Smooth muscle cell (in vitro differentiated cells): ENCODE results near the gene ADAMTS5. TPM values are rescaled to one million over a fixed set of nuclear protein-coding genes. Genes with fewer than 3 reads are reported as not detected.

Experiments
- DNase-seq: peaks from one replicate; lab custom pipeline; 2025; ENCODE audit not compliant: unreplicated experiment; lab: John Stamatoyannopoulos, UW
- H2AFZ ChIP-seq: fragments of 200-600 bp; sonication (generic); 2 replicates; pipeline ENCODE4 v1.6.0; 2016; ENCODE audit warnings: antibody characterized with exemption, low read depth, mild to moderate bottlenecking
- H3F3A ChIP-seq: fragments of 200-600 bp; sonication (generic); 2 replicates; pipeline ENCODE4 v1.6.0; 2017; ENCODE audit warnings: antibody characterized with exemption, low read depth
- H3K27ac ChIP-seq: fragments of 200-600 bp; sonication (generic); 2 replicates; pipeline ENCODE4 v1.5.1; 2016; ENCODE audit warnings: low read depth, mild to moderate bottlenecking
- H3K27me3 ChIP-seq: fragments of 200-600 bp; sonication (generic); 2 replicates; pipeline ENCODE4 v1.6.1; 2016; ENCODE audit warnings: low read depth, mild to moderate bottlenecking
- H3K36me3 ChIP-seq: fragments of 200-600 bp; sonication (generic); 2 replicates; pipeline ENCODE4 v1.5.1; 2016; ENCODE audit warnings: low read depth
- H3K4me1 ChIP-seq: fragments of 200-600 bp; sonication (generic); 2 replicates; pipeline ENCODE4 v1.5.1; 2016; ENCODE audit warnings: low read depth
- H3K4me2 ChIP-seq: fragments of 200-600 bp; sonication (generic); 2 replicates; pipeline ENCODE4 v1.6.0; 2016; ENCODE audit warnings: mild to moderate bottlenecking
- H3K4me3 ChIP-seq: fragments of 200-600 bp; sonication (generic); 2 replicates; pipeline ENCODE4 v1.5.1; 2016; ENCODE audit warnings: mild to moderate bottlenecking
- H3K79me2 ChIP-seq: fragments of 200-600 bp; sonication (generic); 2 replicates; pipeline ENCODE4 v1.6.0; 2016; ENCODE audit warnings: low read depth, mild to moderate bottlenecking
- H3K9ac ChIP-seq: fragments of 200-600 bp; sonication (generic); 2 replicates; pipeline ENCODE4 v1.6.0; 2016; ENCODE audit warnings: low read depth
- H3K9me3 ChIP-seq: fragments of 200-600 bp; sonication (generic); replicated peaks from 2 replicates; pipeline ENCODE4 v1.5.1; 2016; ENCODE audit warnings: low read depth
- H4K20me1 ChIP-seq: fragments of 200-600 bp; sonication (generic); 2 replicates; pipeline ENCODE4 v1.6.0; 2016; ENCODE audit warnings: low read depth
- WGBS: methylation state at CpG from one replicate; pipeline ENCODE4 v1.1.7; 2016; ENCODE audit warnings: low lambda C conversion rate; 5-methylcytosine and 5-hydroxymethylcytosine counted together
- polyA plus RNA-seq: library from polyadenylated mRNA; unstranded; fragments of >200 nt; fragmentation: Nextera tagmentation; extraction: Ambion mirVana; gene quantifications from 2 replicates; pipeline ENCODE4 v1.2.1, GENCODE V29; 2016
- total RNA-seq: library from RNA; depleted of rRNA; stranded (reverse); fragments of >200 nt; gene quantifications from 2 replicates; pipeline ENCODE4 v1.2.3, GENCODE V29; 2014
- TF ChIP-seq, protein P1 (sequence below): fragments of 200-600 bp; sonication (generic); IDR thresholded peaks from 2 replicates; pipeline ENCODE4 v1.5.1; 2017; ENCODE audit warnings: borderline replicate concordance, mild to moderate bottlenecking, antibody characterized with exemption; ENCODE audit not compliant: insufficient read depth, poor library complexity, severe bottlenecking

Gene ADAMTS5
- total and polyA plus RNA-seq, 2 experiments from 2014 or later = 7.6 to 18.4 TPM

DNA sequence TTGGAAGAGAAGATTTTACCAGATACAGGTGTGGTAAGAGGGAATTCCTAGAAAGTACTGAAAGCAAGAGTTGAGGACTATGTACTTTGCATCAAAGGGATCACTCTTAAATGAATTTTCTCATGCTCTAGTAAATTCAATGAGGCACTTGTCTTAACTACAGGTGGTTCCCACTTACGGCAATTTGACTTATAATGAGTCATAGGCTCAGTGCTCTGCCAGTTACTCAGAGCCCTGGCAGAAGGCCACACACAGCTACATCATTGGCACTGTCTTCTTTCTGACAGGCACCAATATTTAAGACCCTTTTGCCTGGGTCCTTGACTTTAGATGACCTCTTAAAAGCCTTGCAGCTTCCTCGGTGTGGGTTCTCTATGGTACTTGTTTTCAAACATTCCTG is 15.9 kb upstream of the ADAMTS5 start:
- no peak for DNase-seq
- H3K9ac ChIP-seq = no peak overlapping the region
- H3K4me1 ChIP-seq = no peaks in the 10 kb centered on the region
- H3K27ac ChIP-seq = no peak overlapping the region
- H3K27me3 ChIP-seq = no peaks in the 10 kb centered on the region
- H3K4me3 ChIP-seq = no peak overlapping the region
- H3K79me2 ChIP-seq = no peaks in the 10 kb centered on the region
- no peaks in the 10 kb centered on the region for H4K20me1 ChIP-seq
- no peak overlapping the region for H3K4me2 ChIP-seq
- H2AFZ ChIP-seq = no peak overlapping the region
- no peaks in the 10 kb centered on the region for H3K36me3 ChIP-seq
- H3F3A ChIP-seq = no peaks in the 10 kb centered on the region
- TF ChIP-seq, protein P1, sequence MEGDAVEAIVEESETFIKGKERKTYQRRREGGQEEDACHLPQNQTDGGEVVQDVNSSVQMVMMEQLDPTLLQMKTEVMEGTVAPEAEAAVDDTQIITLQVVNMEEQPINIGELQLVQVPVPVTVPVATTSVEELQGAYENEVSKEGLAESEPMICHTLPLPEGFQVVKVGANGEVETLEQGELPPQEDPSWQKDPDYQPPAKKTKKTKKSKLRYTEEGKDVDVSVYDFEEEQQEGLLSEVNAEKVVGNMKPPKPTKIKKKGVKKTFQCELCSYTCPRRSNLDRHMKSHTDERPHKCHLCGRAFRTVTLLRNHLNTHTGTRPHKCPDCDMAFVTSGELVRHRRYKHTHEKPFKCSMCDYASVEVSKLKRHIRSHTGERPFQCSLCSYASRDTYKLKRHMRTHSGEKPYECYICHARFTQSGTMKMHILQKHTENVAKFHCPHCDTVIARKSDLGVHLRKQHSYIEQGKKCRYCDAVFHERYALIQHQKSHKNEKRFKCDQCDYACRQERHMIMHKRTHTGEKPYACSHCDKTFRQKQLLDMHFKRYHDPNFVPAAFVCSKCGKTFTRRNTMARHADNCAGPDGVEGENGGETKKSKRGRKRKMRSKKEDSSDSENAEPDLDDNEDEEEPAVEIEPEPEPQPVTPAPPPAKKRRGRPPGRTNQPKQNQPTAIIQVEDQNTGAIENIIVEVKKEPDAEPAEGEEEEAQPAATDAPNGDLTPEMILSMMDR = no peak
- 87% methylated on average over 2 of the region's 2 CpGs for WGBS
- H3K9me3 ChIP-seq = peaks cover 17% of the 10 kb centered on the region

DNA sequence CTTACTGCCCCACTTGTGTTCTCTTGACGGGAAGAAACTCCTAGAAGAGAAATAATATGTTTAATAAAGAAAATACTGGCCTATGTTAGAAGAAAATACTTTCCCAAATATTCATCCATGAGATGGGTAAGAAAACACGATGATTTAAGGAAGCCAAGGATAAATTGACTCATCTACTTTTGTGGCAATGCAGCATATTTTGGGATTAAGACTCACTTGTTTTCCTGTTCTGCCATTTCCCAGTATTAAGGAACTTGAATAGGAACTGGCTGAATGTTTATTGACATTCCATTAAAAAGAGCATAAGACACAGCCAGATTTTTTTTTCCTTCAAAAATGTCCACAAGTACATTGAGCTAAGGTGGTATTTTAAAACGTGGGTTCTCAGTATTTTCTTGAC is 10.9 kb upstream of the ADAMTS5 start:
- no peaks in the 10 kb centered on the region for H3K36me3 ChIP-seq
- no peaks in the 10 kb centered on the region for H3K4me1 ChIP-seq
- WGBS = 58% methylated on average over 3 of the region's 3 CpGs
- H2AFZ ChIP-seq = no peak overlapping the region
- no peaks in the 10 kb centered on the region for H3K27me3 ChIP-seq
- H3K9ac ChIP-seq = no peak overlapping the region
- no peak overlapping the region for H3K4me2 ChIP-seq
- H4K20me1 ChIP-seq = no peaks in the 10 kb centered on the region
- H3K4me3 ChIP-seq = no peak overlapping the region
- no peaks in the 10 kb centered on the region for H3K79me2 ChIP-seq
- H3K9me3 ChIP-seq = peaks cover 14% of the 10 kb centered on the region
- no peak for DNase-seq
- no peaks in the 10 kb centered on the region for H3F3A ChIP-seq
- H3K27ac ChIP-seq = no peak overlapping the region
- TF ChIP-seq, protein P1 = no peak

DNA sequence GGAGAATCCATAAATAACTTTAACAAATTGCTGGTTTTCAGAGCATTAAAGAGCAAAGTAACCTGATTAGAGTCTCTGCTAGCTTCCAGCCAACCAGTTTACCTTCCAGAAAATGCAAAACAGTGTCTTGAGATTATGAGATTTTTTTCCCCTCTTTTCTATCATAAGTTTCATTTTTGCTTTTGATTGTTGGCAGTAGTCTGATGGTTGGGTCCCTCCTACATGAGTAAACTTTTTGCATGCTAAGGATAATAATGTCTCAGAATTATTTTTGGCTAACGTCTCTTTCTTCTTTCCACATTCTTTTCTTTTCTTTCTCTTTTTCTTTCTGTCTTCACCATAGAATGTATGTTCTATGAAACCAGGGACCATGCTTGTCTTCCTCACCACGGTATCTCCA is 6.3 kb upstream of the ADAMTS5 start:
- H3K4me3 ChIP-seq = no peak overlapping the region
- no peaks in the 10 kb centered on the region for H3F3A ChIP-seq
- H3K79me2 ChIP-seq = no peaks in the 10 kb centered on the region
- no peaks in the 10 kb centered on the region for H3K4me1 ChIP-seq
- no peak overlapping the region for H2AFZ ChIP-seq
- no peak for DNase-seq
- peaks cover 4% of the 10 kb centered on the region for H3K27me3 ChIP-seq
- H3K9me3 ChIP-seq = no peaks in the 10 kb centered on the region
- 80% methylated on average over 2 of the region's 2 CpGs for whole genome bisulfite sequencing
- H3K9ac ChIP-seq = no peak overlapping the region
- H3K27ac ChIP-seq = no peak overlapping the region
- no peaks in the 10 kb centered on the region for H4K20me1 ChIP-seq
- no peak overlapping the region for H3K4me2 ChIP-seq
- TF ChIP-seq, protein P1 = no peak
- H3K36me3 ChIP-seq = no peaks in the 10 kb centered on the region

DNA sequence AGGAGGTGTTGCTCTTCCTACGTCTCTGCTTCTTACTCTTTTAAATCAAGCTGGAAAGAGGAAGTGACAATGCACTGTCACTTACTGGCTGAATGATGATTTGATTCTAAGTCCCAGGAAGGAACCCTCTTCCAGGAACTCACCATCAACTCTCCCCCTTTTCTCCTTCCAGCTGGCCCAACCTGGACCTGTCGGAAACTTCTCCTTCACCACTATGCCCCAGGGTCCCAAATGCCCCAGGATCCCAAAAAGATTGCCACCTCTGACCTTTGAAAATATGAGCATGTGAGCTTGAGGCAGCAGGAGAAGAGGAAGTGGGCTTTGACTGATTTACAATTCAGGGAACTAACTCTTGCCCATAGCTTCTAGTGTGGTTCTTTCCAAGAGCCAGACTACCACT is 5.3 kb upstream of the ADAMTS5 start:
- Histone ChIP-seq H3K27me3 (peaks cover 10% of the 10 kb centered on the region), H3K9me3 (no peaks in the 10 kb centered on the region), H2AFZ (no peak overlapping the region), H3K27ac (no peak overlapping the region), H3K36me3 (no peaks in the 10 kb centered on the region), H3K4me2 (no peak overlapping the region), H3F3A (no peaks in the 10 kb centered on the region), H3K4me3 (no peak overlapping the region), H3K79me2 (no peaks in the 10 kb centered on the region), H4K20me1 (no peaks in the 10 kb centered on the region), H3K9ac (no peak overlapping the region), H3K4me1 (no peaks in the 10 kb centered on the region)
- TF ChIP-seq, protein P1 = no peak
- 63% methylated on average over 2 of the region's 2 CpGs for WGBS
- no peak for DNase-seq
